Keratinocyte (primary cell): ENCODE data around the gene PLS3.

Experiments used
- EZH2 ChIP-seq: IDR thresholded peaks from one replicate; pipeline ENCODE4 v1.6.1; 2012; ENCODE audit warnings: inconsistent platforms, mild to moderate bottlenecking, low read length, moderate library complexity
- TF ChIP-seq, protein P1 (sequence below), 3 experiments: IDR thresholded peaks in 1 of 3; conservative IDR thresholded peaks in 1 of 3; optimal IDR thresholded peaks in 1 of 3; 2 replicates in 2 of 3; 3 replicates in 1 of 3; pipeline versions ENCODE3 to v1.5.1; 2011; ENCODE audit warnings: low read length in 3 of 3, mild to moderate bottlenecking in 3 of 3, moderate library complexity in 2 of 3, control low read depth in 1 of 3, inconsistent platforms in 1 of 3; ENCODE audit not compliant: insufficient read depth in 2 of 3; ENCODE audit errors: extremely low read depth in 1 of 3

DNA sequence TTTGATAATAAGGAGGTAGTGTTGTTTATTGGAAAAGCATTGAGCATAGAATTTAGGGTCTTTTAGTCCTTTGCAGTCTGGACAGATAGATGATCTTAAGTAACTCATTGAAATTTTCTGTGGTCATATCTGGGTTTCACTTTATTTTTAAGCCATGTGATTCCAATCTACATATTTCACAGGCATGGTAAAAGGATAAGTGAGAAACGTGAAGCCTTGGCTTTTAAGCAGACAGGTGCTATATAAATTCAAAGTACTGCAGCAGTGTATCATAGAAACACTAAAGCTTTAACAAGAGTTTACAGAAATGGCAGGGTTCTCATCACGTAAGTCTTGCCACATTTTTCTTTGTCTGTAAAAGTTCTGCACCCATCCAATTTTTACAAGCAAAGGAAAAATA, 4.9 kb downstream of the PLS3 start:
- TF ChIP-seq EZH2: no peak
- TF ChIP-seq, protein P1, sequence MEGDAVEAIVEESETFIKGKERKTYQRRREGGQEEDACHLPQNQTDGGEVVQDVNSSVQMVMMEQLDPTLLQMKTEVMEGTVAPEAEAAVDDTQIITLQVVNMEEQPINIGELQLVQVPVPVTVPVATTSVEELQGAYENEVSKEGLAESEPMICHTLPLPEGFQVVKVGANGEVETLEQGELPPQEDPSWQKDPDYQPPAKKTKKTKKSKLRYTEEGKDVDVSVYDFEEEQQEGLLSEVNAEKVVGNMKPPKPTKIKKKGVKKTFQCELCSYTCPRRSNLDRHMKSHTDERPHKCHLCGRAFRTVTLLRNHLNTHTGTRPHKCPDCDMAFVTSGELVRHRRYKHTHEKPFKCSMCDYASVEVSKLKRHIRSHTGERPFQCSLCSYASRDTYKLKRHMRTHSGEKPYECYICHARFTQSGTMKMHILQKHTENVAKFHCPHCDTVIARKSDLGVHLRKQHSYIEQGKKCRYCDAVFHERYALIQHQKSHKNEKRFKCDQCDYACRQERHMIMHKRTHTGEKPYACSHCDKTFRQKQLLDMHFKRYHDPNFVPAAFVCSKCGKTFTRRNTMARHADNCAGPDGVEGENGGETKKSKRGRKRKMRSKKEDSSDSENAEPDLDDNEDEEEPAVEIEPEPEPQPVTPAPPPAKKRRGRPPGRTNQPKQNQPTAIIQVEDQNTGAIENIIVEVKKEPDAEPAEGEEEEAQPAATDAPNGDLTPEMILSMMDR (optimal IDR thresholded peaks at IDR 0.05 in 1 of 3, IDR thresholded peaks at IDR 0.05 in 1 of 3, conservative IDR thresholded peaks at IDR 0.05 in 1 of 3; ENCODE audit: extremely low read depth in 1 of 3, insufficient read depth in 2 of 3, low read length in 3 of 3): no peak
